Measurements from ENCODE around the gene CDCA7. TPM values are rescaled to one million over a fixed set of nuclear protein-coding genes. Genes with fewer than 3 reads are reported as not detected.

CDCA7 gene
- total and polyA plus RNA-seq, 4 donors = 0.08 to 7.9 (median 0.17) TPM

DNA sequence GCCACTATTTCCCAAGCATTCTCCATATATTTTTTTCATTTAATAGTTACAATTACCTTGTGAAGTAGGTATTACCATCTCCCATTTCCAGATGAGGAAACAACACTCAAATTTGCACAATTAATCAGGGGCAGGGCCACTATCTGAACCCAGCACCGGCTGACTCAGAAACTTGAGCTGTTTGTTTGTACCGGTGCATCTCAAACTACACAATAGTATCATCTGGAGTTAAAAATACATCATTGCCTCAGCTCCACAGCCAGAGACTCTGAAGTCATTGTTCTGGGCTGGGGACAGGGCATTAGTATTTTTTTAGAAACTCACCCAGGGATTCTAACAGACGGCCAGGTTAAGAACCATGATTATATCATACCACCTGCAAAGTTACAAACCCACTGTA lies 55.9 kb downstream of the CDCA7 start:
- Histone ChIP-seq H3K9ac (ENCODE audit: low read depth in 1 of 2, low read length in 2 of 2) (no peak overlapping the region), H3K4me1 (ENCODE audit: control insufficient read depth in 4 of 4, insufficient read depth in 4 of 4, low read length in 3 of 4) (no peaks in the 10 kb centered on the region), H3K9me3 (ENCODE audit: control insufficient read depth in 4 of 4, low read length in 3 of 4) (no peaks in the 10 kb centered on the region), H3K27ac (ENCODE audit: low read depth in 1 of 2, low read length in 2 of 2) (no peak overlapping the region), H3K36me3 (ENCODE audit: control insufficient read depth in 4 of 4, insufficient read depth in 3 of 4, low read depth in 1 of 4, low read length in 3 of 4) (no peaks in the 10 kb centered on the region), H3K4me3 (ENCODE audit: low read depth in 1 of 3, low read length in 3 of 3) (no peak overlapping the region), H3K27me3 (ENCODE audit: control insufficient read depth in 4 of 4, insufficient read depth in 4 of 4, low read length in 3 of 4) (no peaks in the 10 kb centered on the region)
- TF ChIP-seq GABPA (IDR thresholded peaks at IDR 0.05 in 1 of 2, conservative IDR thresholded peaks at IDR 0.05 in 1 of 2) (no peak), TAF1 (conservative IDR thresholded peaks at IDR 0.05) (no peak)
- TF ChIP-seq, protein P1, sequence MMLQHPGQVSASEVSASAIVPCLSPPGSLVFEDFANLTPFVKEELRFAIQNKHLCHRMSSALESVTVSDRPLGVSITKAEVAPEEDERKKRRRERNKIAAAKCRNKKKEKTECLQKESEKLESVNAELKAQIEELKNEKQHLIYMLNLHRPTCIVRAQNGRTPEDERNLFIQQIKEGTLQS (IDR thresholded peaks at IDR 0.05) = no peak
- DNase-seq (ENCODE audit: low spot score) = no peak
- 71% methylated on average over 3 of the region's 3 CpGs for WGBS

DNA sequence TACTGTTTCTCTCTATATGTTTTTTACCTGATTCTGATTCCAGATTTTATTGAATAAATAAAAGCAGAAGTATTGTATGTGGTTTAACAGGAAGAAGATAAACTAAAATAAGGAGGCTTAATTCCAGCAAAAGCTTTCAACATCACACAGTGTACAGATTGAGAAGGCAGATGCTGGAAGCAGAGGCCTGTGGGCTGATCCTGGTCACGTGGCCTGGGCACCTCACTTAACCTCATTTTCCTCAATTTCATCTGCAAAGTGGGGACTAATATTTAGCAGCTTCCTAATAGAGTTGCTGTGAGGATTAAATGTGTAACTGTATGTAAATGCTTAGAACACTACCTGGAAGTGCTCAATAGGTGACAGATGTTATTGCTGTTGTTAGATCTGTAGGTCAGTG lies 58.0 kb downstream of the CDCA7 start:
- no peak overlapping the region for H3K27ac ChIP-seq (ENCODE audit: low read depth in 1 of 2, low read length in 2 of 2)
- no peak overlapping the region for H3K9ac ChIP-seq (ENCODE audit: low read depth in 1 of 2, low read length in 2 of 2)
- DNase-seq (ENCODE audit: low spot score) = no peak
- no peaks in the 10 kb centered on the region for H3K36me3 ChIP-seq (ENCODE audit: control insufficient read depth in 4 of 4, insufficient read depth in 3 of 4, low read depth in 1 of 4, low read length in 3 of 4)
- no peak for TF ChIP-seq JUND (IDR thresholded peaks at IDR 0.05)
- TF ChIP-seq FOXA1 (IDR thresholded peaks at IDR 0.05) = no peak
- TF ChIP-seq GABPA (IDR thresholded peaks at IDR 0.05 in 1 of 2, conservative IDR thresholded peaks at IDR 0.05 in 1 of 2) = no peak
- TF ChIP-seq, protein P2, sequence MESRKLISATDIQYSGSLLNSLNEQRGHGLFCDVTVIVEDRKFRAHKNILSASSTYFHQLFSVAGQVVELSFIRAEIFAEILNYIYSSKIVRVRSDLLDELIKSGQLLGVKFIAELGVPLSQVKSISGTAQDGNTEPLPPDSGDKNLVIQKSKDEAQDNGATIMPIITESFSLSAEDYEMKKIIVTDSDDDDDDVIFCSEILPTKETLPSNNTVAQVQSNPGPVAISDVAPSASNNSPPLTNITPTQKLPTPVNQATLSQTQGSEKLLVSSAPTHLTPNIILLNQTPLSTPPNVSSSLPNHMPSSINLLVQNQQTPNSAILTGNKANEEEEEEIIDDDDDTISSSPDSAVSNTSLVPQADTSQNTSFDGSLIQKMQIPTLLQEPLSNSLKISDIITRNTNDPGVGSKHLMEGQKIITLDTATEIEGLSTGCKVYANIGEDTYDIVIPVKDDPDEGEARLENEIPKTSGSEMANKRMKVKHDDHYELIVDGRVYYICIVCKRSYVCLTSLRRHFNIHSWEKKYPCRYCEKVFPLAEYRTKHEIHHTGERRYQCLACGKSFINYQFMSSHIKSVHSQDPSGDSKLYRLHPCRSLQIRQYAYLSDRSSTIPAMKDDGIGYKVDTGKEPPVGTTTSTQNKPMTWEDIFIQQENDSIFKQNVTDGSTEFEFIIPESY (IDR thresholded peaks at IDR 0.05) = no peak
- TF ChIP-seq HNF4A (conservative IDR thresholded peaks at IDR 0.05) = no peak
- TF ChIP-seq EGR1 (IDR thresholded peaks at IDR 0.05; ENCODE audit: low read depth in 2 of 2) = no peak
- TF ChIP-seq TAF1 (conservative IDR thresholded peaks at IDR 0.05) = no peak
- no peaks in the 10 kb centered on the region for H3K4me1 ChIP-seq (ENCODE audit: control insufficient read depth in 4 of 4, insufficient read depth in 4 of 4, low read length in 3 of 4)
- WGBS = 65% methylated on average over 1 of the region's 1 CpG
- H3K4me3 ChIP-seq (ENCODE audit: low read depth in 1 of 3, low read length in 3 of 3) = no peak overlapping the region
- no peaks in the 10 kb centered on the region for H3K27me3 ChIP-seq (ENCODE audit: control insufficient read depth in 4 of 4, insufficient read depth in 4 of 4, low read length in 3 of 4)
- no peaks in the 10 kb centered on the region for H3K9me3 ChIP-seq (ENCODE audit: control insufficient read depth in 4 of 4, low read length in 3 of 4)

DNA sequence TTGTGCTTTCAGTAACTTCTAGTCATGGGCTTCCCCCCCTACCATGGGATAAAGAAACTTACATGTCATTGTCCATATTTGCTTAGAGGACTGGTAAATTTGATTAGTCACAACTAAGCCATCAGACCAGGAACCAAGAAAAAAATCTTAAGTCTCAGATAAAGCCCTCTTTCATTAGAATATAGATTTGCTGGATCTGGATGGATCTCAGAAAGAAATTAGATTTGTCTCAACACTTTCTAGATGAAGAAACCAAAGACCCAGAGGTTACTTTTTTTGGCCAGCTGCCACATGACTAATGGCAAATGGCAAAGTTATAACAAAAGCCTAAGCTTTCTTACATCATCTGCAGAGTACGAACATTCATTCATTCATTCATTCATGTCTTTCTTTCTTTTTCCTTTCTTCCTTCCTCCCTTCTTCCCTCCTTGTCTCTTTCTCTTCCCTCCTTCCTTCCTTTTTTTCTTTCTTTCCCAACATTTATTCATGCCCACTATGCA lies 60.2 kb downstream of the CDCA7 start:
- TF ChIP-seq HNF4A (conservative IDR thresholded peaks at IDR 0.05) (no peak), FOXA1 (IDR thresholded peaks at IDR 0.05) (no peak), NR2F2 (IDR thresholded peaks at IDR 0.05) (no peak), SP1 (IDR thresholded peaks at IDR 0.05) (no peak), TAF1 (conservative IDR thresholded peaks at IDR 0.05) (no peak), RXRA (IDR thresholded peaks at IDR 0.05) (no peak), YY1 (IDR thresholded peaks at IDR 0.05) (no peak), JUND (IDR thresholded peaks at IDR 0.05) (no peak), HNF4G (IDR thresholded peaks at IDR 0.05) (no peak)
- TF ChIP-seq, protein P3, sequence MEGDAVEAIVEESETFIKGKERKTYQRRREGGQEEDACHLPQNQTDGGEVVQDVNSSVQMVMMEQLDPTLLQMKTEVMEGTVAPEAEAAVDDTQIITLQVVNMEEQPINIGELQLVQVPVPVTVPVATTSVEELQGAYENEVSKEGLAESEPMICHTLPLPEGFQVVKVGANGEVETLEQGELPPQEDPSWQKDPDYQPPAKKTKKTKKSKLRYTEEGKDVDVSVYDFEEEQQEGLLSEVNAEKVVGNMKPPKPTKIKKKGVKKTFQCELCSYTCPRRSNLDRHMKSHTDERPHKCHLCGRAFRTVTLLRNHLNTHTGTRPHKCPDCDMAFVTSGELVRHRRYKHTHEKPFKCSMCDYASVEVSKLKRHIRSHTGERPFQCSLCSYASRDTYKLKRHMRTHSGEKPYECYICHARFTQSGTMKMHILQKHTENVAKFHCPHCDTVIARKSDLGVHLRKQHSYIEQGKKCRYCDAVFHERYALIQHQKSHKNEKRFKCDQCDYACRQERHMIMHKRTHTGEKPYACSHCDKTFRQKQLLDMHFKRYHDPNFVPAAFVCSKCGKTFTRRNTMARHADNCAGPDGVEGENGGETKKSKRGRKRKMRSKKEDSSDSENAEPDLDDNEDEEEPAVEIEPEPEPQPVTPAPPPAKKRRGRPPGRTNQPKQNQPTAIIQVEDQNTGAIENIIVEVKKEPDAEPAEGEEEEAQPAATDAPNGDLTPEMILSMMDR (IDR thresholded peaks at IDR 0.05; ENCODE audit: low read depth, low read length, missing input control) = no peak
- TF ChIP-seq, protein P2 (IDR thresholded peaks at IDR 0.05) = no peak
- TF ChIP-seq, protein P4, sequence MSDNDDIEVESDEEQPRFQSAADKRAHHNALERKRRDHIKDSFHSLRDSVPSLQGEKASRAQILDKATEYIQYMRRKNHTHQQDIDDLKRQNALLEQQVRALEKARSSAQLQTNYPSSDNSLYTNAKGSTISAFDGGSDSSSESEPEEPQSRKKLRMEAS (IDR thresholded peaks at IDR 0.05) = no peak
- TF ChIP-seq, protein P5, sequence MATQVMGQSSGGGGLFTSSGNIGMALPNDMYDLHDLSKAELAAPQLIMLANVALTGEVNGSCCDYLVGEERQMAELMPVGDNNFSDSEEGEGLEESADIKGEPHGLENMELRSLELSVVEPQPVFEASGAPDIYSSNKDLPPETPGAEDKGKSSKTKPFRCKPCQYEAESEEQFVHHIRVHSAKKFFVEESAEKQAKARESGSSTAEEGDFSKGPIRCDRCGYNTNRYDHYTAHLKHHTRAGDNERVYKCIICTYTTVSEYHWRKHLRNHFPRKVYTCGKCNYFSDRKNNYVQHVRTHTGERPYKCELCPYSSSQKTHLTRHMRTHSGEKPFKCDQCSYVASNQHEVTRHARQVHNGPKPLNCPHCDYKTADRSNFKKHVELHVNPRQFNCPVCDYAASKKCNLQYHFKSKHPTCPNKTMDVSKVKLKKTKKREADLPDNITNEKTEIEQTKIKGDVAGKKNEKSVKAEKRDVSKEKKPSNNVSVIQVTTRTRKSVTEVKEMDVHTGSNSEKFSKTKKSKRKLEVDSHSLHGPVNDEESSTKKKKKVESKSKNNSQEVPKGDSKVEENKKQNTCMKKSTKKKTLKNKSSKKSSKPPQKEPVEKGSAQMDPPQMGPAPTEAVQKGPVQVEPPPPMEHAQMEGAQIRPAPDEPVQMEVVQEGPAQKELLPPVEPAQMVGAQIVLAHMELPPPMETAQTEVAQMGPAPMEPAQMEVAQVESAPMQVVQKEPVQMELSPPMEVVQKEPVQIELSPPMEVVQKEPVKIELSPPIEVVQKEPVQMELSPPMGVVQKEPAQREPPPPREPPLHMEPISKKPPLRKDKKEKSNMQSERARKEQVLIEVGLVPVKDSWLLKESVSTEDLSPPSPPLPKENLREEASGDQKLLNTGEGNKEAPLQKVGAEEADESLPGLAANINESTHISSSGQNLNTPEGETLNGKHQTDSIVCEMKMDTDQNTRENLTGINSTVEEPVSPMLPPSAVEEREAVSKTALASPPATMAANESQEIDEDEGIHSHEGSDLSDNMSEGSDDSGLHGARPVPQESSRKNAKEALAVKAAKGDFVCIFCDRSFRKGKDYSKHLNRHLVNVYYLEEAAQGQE (IDR thresholded peaks at IDR 0.05) = no peak
- no peak for DNase-seq (ENCODE audit: low spot score)
- H3K4me3 ChIP-seq (ENCODE audit: low read depth in 1 of 3, low read length in 3 of 3) = no peak overlapping the region
- no peak overlapping the region for H3K9ac ChIP-seq (ENCODE audit: low read depth in 1 of 2, low read length in 2 of 2)
- no peak overlapping the region for H3K27ac ChIP-seq (ENCODE audit: low read depth in 1 of 2, low read length in 2 of 2)
- no peaks in the 10 kb centered on the region for H3K27me3 ChIP-seq (ENCODE audit: control insufficient read depth in 4 of 4, insufficient read depth in 4 of 4, low read length in 3 of 4)
- H3K9me3 ChIP-seq (ENCODE audit: control insufficient read depth in 4 of 4, low read length in 3 of 4) = no peaks in the 10 kb centered on the region
- WGBS = 73% methylated on average over 1 of the region's 1 CpG
- H3K4me1 ChIP-seq (ENCODE audit: control insufficient read depth in 4 of 4, insufficient read depth in 4 of 4, low read length in 3 of 4) = no peaks in the 10 kb centered on the region
- no peaks in the 10 kb centered on the region for H3K36me3 ChIP-seq (ENCODE audit: control insufficient read depth in 4 of 4, insufficient read depth in 3 of 4, low read depth in 1 of 4, low read length in 3 of 4)
